IPS-18a (cell line): ENCODE measurements around the gene ASTN2.

Experiments
- H3K27ac ChIP-seq: one replicate; pipeline ENCODE4 v1.5.1; 2013; ENCODE audit warnings: low read length
- H3K27me3 ChIP-seq: one replicate; pipeline ENCODE4 v1.6.1; 2013; ENCODE audit warnings: mild to moderate bottlenecking, low read length; ENCODE audit not compliant: control insufficient read depth, insufficient read depth
- H3K36me3 ChIP-seq: one replicate; pipeline ENCODE4 v1.6.1; 2013; ENCODE audit warnings: low read depth, low read length; ENCODE audit not compliant: control insufficient read depth
- H3K4me1 ChIP-seq: one replicate; pipeline ENCODE4 v1.6.1; 2013; ENCODE audit warnings: low read depth, low read length; ENCODE audit not compliant: control insufficient read depth
- H3K4me3 ChIP-seq: one replicate; pipeline ENCODE4 v1.5.1; 2013; ENCODE audit warnings: low read length
- H3K9ac ChIP-seq: one replicate; pipeline ENCODE4 v1.6.1; 2013; ENCODE audit warnings: mild to moderate bottlenecking, low read length, moderate library complexity
- H3K9me3 ChIP-seq: one replicate; pipeline ENCODE4 v1.6.1; 2013; ENCODE audit warnings: low read depth, low read length; ENCODE audit not compliant: control insufficient read depth

Gene ASTN2

DNA sequence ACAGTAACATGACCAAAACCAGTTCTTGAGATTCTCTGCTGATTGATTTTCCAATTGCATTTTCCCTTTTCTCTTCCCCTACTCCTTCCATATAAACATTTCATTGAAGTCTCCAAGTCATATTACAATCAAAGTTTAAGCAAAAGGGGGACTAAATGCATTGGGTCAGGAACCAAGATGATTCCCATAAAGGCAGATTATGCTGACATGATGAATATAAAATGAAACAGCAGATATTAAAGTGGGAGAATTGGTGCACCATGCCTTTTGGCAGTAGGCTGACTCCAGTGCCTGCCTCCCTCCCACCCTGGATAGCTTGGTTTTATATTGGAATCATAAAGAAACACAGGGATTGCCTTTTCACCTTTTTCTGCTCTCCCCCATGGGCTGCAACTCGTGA is 118.4 kb downstream of the ASTN2 start:
- H3K27me3 ChIP-seq = no peaks in the 10 kb centered on the region
- H3K4me3 ChIP-seq = no peak overlapping the region
- H3K9ac ChIP-seq = no peak overlapping the region
- no peaks in the 10 kb centered on the region for H3K36me3 ChIP-seq
- no peak overlapping the region for H3K27ac ChIP-seq
- no peaks in the 10 kb centered on the region for H3K4me1 ChIP-seq
- no peaks in the 10 kb centered on the region for H3K9me3 ChIP-seq

DNA sequence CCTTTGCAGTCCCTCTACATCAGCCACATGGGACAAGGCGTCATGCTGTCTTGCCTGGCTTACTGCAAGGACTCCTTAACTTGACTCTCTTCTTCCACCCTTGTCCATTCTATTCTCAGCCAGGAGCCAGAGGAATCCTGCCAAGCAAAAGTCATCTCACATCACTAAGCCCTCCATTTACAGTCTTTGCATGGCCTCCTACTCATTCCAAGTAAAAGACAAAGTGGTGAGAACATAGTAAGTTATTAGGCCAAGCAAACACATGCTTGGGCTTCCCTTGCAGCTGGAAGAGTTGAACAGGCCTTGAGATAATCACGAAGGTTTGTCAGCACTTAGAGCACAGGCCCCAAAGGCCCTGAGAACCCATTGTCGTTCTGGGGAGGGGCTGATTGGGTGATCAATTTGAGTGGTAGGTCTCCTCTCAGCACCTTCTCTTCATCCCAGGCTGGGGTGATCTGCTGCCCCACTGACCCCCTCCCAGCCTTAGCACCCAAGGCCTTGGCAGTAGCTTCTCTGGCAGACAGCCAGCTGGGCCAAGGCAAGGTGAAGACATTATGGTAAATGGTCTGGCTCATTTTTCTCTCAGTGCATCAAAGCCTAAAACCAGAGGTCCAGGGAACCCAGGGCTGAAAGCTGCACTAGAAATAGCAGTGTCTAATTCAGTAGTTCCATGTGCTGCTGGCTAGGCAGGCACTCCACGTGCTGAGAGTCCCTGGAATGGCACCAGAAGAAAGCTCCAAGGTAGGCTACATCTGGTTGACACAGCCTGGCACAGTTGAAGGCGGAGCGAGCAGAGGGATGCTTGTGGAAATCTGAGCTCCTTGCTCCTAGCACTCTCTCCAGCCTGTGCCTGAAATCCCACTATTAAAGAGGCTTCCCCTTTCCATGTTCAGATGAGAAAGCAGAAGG is 121.4 kb downstream of the ASTN2 start:
- no peaks in the 10 kb centered on the region for H3K27me3 ChIP-seq
- no peaks in the 10 kb centered on the region for H3K4me1 ChIP-seq
- H3K9me3 ChIP-seq = no peaks in the 10 kb centered on the region
- no peak overlapping the region for H3K9ac ChIP-seq
- no peak overlapping the region for H3K4me3 ChIP-seq
- H3K36me3 ChIP-seq = no peaks in the 10 kb centered on the region
- H3K27ac ChIP-seq = no peak overlapping the region

DNA sequence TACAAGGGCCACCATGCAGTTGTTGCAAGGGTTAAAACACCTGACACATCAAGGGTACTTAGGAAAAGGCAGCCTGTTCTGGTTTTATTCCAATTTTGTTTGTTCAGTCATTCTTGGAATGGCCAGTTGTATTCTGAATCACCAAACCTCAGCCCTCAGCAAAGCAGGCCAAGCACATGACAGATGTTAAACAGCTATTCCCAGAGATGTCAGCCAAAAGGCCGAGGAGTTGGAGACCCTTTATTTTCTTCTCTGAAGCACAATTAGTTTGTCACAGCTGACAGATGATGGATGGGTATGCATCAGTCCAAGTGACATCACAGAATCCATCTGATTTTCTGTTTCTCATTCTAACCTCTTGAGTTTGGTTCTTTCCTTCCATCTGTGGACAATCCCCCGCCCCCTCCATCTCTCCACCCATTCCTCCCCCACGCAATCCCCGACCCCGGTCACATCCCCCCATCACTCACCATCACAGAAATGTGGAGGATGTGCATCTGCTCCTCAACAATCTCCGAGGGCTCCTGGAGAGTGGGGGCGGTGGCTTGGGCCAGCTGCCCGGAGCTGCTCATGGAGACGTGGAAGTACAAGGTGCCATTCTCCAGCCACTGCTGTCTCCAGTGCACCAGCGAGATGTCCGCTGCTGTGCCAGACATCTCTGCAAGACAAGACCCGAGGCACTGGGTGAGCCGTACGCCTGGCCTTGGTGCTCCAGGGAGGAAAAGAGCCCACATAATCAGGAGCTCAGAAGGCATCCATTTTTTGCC is 123.8 kb downstream of the ASTN2 start:
- Histone ChIP-seq H3K9ac (no peak overlapping the region), H3K4me1 (no peaks in the 10 kb centered on the region), H3K36me3 (no peaks in the 10 kb centered on the region), H3K27ac (no peak overlapping the region), H3K9me3 (no peaks in the 10 kb centered on the region), H3K4me3 (no peak overlapping the region), H3K27me3 (no peaks in the 10 kb centered on the region)

DNA sequence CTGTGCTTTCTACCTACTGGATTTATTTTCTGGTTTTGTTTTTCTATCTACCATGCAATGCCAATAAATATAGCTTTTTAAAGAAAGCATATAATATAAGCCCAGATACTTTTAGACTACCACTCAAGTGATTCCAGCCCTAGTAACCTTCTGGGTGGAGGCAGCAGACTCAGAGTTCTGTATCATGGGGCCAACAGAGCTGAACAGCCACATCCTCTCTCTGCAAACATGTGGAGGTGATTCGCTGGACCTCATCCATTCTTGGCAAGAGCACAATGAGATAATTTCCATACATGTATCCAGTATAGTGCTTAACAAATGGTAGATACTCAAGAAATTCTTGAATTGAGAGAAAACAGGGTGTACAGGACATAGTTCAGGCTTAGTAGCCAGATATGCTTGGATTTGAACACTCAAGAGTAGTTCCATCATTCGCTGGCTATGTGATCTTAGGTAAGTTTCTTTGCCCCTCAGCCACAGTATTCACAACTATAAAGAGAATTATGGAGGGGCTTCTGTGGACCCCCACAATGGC is 124.5 kb downstream of the ASTN2 start:
- Histone ChIP-seq H3K4me1 (no peaks in the 10 kb centered on the region), H3K4me3 (no peak overlapping the region), H3K9me3 (no peaks in the 10 kb centered on the region), H3K27ac (no peak overlapping the region), H3K9ac (no peak overlapping the region), H3K36me3 (no peaks in the 10 kb centered on the region), H3K27me3 (no peaks in the 10 kb centered on the region)

DNA sequence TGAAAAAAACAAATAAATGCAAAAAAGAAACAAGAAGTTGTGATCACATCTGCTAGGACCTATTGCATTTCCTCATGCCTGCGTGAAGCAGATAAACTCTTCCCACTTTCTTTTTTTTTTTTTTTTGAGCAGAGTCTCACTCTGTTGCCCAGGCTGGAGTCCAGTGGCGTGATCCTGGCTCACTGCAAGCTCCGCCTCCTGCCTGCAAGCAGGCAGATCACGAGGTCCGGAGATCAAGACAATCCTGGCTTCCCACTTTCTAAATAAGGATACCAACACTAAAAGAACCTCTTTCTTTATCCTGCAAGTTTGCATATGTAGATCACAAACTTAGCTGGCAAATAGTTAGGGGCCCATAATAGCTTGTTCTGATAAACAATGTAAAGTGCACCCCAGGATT is 128.6 kb downstream of the ASTN2 start:
- H3K27me3 ChIP-seq = no peaks in the 10 kb centered on the region
- no peaks in the 10 kb centered on the region for H3K36me3 ChIP-seq
- H3K27ac ChIP-seq = no peak overlapping the region
- H3K9ac ChIP-seq = no peak overlapping the region
- H3K9me3 ChIP-seq = no peaks in the 10 kb centered on the region
- no peaks in the 10 kb centered on the region for H3K4me1 ChIP-seq
- no peak overlapping the region for H3K4me3 ChIP-seq

DNA sequence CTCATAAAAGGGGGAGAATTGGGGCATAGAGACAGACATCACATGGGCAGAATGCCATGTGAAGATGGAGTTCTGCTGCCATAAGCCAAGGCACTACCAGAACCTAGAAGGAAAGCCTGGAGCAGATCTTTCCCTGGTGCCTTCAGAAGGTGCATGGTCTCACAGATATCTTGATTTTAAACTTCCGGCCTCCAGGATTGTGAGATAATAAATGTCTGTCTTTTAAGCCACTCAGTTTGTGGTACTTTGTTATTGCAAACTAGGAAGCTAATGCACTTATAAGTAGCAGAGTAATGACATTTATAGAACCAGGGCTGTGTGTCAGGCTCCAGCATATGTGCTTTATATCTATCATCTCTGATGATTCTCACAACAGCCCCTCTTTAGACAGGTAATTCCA is 130.4 kb downstream of the ASTN2 start:
- Histone ChIP-seq H3K36me3 (no peaks in the 10 kb centered on the region), H3K27me3 (no peaks in the 10 kb centered on the region), H3K4me1 (no peaks in the 10 kb centered on the region), H3K4me3 (no peak overlapping the region), H3K27ac (no peak overlapping the region), H3K9me3 (no peaks in the 10 kb centered on the region), H3K9ac (no peak overlapping the region)

DNA sequence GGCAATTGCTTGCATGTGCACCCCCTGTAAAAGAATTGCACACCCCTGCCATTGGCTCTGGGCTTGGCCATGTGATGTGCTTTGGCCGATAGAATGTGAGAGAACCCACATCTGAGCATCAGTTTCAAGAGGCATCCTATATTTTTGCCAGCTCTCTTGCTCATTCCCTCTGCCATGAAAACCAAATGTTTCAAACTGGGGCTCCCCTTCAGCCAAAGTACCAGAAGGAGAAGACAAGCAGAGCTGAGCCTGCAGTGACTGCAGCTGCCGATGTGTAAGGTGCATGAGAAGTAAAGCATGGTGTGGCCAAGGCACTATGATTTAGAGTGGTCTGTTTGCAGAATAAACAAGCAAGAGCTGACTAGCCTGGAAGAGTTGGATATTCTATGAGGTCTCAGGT is 132.3 kb downstream of the ASTN2 start:
- Histone ChIP-seq H3K4me1 (no peaks in the 10 kb centered on the region), H3K9me3 (no peaks in the 10 kb centered on the region), H3K27me3 (no peaks in the 10 kb centered on the region), H3K27ac (no peak overlapping the region), H3K9ac (no peak overlapping the region), H3K4me3 (no peak overlapping the region), H3K36me3 (no peaks in the 10 kb centered on the region)

DNA sequence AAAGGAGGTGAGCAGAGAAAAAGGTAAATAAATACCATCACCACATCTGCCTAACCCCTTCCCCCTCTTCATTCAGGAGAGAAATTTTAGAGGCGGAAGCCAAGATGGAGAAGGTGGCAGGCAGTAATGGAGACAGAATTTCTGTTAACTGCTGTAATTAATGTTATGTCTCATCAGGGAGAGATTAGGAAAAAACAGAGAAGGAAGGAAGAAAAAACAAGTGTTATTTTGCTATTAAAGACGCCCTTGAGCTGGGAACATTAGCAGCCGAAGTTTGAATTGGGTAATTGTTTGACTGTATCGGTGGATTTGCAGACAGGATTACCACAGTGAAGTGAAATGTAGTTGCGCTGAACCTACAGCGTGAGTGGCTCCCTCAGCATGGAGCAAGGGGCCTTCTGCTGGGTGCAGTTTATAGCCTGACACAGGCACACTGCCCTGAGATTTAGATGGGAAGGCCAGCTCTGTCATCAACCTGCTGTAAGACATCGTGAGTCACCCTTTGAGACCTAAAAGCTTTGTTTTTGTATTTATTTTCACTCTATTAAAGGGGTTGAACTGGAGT is 136.3 kb downstream of the ASTN2 start:
- Histone ChIP-seq H3K27ac (no peak overlapping the region), H3K9me3 (no peaks in the 10 kb centered on the region), H3K4me3 (no peak overlapping the region), H3K27me3 (no peaks in the 10 kb centered on the region), H3K36me3 (no peaks in the 10 kb centered on the region), H3K4me1 (no peaks in the 10 kb centered on the region), H3K9ac (no peak overlapping the region)

DNA sequence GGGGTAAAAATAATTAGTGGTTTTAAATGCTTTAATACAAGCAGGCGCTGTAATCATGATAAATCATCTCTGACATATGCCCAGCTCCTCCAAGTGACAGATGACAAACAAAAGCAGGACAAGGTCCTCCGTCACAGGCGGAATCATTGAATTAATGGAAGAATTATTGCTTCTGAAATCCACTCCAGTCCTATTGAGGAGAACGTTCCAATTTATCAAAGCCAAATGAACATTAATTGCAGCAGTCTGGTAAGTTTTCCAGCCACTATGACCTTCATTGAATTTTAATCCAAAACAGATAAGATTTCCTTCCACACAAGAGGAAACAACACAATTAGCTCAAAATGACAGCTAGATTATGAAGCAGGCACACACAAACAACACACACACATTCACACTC is 136.8 kb downstream of the ASTN2 start:
- H3K9ac ChIP-seq = no peak overlapping the region
- H3K27me3 ChIP-seq = no peaks in the 10 kb centered on the region
- H3K27ac ChIP-seq = no peak overlapping the region
- no peak overlapping the region for H3K4me3 ChIP-seq
- no peaks in the 10 kb centered on the region for H3K36me3 ChIP-seq
- H3K9me3 ChIP-seq = no peaks in the 10 kb centered on the region
- H3K4me1 ChIP-seq = no peaks in the 10 kb centered on the region

DNA sequence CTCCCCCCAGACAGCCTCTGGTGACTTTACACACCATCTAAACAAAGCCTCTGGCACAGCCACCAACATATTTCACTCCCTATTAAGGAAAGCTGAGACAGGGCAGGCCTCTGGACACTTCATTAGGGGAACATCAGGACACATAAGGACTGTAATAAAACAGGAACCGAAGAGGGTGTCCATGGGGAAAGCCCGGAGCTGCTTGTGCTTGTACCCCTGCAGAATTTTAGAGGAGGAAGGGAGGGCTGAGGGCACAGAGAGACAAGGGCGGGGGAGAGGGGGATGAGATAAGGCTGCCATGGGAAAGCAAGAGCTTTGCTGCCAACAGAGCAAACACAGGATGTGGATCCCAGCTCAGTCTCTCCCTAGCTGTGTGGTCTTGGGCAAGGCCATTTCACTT is 138.4 kb downstream of the ASTN2 start:
- Histone ChIP-seq H3K4me3 (no peak overlapping the region), H3K9ac (no peak overlapping the region), H3K4me1 (no peaks in the 10 kb centered on the region), H3K9me3 (no peaks in the 10 kb centered on the region), H3K36me3 (no peaks in the 10 kb centered on the region), H3K27me3 (peaks cover 1% of the 10 kb centered on the region), H3K27ac (no peak overlapping the region)

DNA sequence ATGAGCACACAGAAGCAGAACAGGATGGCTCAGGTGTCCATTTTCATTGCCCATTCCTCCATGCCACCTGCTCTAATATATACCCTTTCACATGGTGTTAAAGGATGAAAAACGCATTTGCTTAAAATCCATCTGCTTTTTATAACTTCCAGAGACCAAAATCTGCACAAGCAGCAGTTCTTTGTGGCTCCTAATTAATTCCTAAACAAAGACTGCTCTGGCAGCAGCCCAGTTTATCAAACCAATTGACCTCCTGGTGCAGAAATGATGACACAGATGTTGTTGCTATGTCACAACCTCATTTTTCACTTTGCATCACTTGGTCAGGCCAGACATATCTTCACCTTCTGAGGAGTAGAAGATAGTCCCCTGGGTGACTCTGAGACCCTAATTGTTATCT is 141.2 kb downstream of the ASTN2 start:
- no peak overlapping the region for H3K4me3 ChIP-seq
- peaks cover 25% of the 10 kb centered on the region for H3K27me3 ChIP-seq
- no peaks in the 10 kb centered on the region for H3K36me3 ChIP-seq
- no peak overlapping the region for H3K27ac ChIP-seq
- H3K4me1 ChIP-seq = peaks cover 8% of the 10 kb centered on the region
- H3K9me3 ChIP-seq = no peaks in the 10 kb centered on the region
- no peak overlapping the region for H3K9ac ChIP-seq
